ENCODE results near the gene FAM20C.
"Not testable (repeated sequence)": the region's sequence is repeated elsewhere in the genome, so short reads cannot be mapped to it uniquely, and the experiment has no call there.

Gene FAM20C

DNA sequence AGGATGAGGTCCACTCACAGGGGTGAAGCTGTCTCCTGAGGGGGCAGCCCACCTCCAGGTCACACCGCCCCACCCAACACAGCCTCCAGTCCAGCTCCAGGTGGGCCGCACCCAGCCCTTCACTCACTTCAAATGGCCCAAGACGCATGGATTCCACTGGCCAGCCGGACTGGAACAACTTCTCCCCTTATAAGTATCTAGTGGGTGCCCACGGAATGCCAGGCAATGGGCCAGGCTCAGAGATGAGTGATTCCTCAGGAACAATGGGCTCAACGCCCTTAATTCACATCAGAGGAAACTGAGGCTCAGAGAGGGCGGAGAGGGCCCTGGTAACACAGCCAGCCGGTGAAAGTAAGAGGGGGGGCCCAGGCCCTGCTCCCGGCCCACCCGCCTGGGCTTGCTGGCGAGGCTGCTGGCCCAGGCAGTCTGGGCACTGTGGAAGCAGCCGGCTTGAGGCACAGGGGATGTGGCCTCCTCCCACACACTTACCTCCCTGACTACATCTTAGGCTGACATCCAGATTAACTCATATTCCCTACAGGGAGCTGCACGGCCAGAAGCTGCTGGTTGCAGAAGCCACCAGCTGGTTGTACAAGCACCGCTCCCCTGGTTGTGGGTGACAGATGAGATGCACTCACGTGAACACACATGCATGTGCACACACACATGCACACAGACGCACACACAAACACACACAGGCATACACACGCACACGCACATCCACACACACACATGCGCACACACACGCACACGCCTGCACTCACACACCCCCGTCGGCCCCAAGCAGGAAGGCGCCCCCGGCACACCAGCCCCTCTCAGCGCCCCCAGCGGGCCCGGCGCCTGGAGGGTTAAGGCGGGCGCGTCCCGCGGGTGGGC lies 1.0 kb upstream of the FAM20C start:
- DNase-seq (ENCODE audit: low read depth in 2 of 2): peak; percentile 41 to 54

GRCh38 chr7:192701-193480 lies 520 bp downstream of the FAM20C start:
- no peak for DNase-seq (ENCODE audit: low read depth in 2 of 2)

DNA sequence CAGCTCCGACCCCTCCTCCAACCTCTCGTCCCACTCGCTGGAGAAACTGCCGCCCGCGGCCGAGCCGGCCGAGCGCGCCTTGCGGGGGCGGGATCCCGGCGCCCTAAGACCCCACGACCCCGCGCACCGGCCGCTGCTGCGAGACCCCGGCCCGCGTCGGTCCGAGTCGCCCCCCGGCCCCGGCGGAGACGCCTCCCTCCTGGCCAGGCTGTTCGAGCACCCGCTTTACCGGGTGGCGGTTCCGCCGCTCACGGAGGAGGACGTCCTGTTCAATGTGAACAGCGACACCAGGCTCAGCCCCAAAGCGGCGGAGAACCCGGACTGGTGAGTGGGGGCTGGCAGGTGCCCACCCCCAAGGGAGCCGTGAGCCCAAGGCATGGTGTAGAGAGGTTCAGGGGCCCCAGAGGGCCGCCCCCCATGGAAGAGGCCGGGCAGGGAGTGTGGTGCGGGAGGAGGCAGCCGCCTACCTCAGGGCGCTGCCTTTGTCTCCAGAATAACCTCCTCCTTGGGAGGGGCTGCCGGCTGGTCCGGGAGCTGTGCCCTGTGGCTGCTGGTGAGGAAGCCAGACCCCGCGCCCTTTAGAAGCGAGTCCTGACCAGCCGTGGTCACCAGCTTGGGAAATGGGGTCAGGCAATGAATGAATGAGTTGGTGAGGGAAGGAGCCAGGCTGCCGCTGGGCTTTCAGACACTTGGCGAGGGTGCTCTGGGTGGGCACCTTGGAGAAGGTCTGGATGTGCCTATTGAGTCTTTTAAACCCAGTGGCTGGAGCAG lies 1.3 kb downstream of the FAM20C start:
- DNase-seq (ENCODE audit: low read depth in 2 of 2): no peak

- DNase-seq (ENCODE audit: low read depth in 2 of 2): no peak
Measured at GRCh38 chr7:194252-195009, 2.1 kb downstream of the FAM20C start.

DNA sequence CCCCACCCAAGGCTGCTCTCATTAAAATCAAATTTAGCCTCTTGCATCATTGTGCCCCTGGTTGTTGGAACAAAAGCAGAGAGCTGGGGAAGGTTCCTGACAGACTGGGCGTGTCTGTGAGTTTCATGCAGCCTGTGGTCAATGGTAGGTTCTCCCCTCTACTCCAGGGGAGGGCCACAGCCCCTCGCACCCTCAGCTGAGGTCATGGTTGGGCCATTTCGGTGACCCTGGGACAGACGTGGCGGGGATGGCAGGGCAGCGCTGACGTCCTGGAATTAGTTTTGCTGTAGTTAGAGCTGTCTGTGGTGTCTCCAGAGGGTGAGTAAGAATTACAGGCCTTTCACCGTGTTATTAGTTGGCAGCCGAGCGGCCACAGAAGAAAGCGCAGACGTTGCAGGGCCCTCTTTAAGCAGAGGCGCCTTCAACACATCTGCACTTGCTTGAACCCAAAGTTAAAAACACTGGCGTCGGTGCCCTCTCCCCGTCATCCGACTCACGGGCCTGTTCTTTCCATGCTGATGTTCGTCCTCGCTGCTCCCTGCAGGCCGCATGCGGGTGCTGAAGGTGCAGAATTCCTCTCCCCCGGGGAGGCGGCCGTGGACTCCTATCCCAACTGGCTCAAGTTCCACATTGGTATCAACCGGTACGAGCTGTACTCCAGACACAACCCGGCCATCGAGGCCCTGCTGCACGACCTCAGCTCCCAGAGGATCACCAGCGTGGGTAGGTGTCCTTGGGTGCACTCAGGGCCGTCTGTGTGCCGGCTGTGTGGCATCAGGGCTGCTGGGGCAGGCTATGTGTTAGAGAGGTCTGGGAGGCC lies 2.8 kb downstream of the FAM20C start:
- DNase-seq (ENCODE audit: low read depth in 2 of 2): no peak

- DNase-seq (ENCODE audit: low read depth in 2 of 2): no peak
Measured at GRCh38 chr7:195830-196128, 3.4 kb downstream of the FAM20C start.

DNA sequence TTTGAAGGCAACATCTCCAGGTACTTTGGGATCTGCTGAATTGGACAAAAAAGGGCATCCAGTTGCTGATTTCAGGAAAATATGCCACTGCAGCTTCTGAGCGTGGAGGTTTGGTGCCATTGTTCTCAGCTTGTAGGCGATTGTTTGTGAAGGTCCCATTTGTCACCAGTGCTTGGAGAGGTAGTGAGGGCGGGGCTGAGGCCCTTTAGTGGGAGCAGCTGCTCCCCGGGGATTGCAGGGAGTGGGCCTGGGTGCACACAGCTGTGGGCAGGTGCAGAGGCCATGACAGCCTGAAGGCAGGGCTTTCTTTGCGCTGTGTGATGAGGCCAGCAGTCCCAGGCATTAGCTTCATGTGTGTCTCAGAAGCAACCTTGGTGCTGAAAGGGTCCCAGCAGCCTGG lies 3.9 kb downstream of the FAM20C start:
- DNase-seq (ENCODE audit: low read depth in 2 of 2): no peak

- no peak for DNase-seq (ENCODE audit: low read depth in 2 of 2)
Measured at GRCh38 chr7:196778-197321, 4.5 kb downstream of the FAM20C start.

- DNase-seq (ENCODE audit: low read depth in 2 of 2): no peak
Measured at GRCh38 chr7:197413-198335, 5.3 kb downstream of the FAM20C start.

DNA sequence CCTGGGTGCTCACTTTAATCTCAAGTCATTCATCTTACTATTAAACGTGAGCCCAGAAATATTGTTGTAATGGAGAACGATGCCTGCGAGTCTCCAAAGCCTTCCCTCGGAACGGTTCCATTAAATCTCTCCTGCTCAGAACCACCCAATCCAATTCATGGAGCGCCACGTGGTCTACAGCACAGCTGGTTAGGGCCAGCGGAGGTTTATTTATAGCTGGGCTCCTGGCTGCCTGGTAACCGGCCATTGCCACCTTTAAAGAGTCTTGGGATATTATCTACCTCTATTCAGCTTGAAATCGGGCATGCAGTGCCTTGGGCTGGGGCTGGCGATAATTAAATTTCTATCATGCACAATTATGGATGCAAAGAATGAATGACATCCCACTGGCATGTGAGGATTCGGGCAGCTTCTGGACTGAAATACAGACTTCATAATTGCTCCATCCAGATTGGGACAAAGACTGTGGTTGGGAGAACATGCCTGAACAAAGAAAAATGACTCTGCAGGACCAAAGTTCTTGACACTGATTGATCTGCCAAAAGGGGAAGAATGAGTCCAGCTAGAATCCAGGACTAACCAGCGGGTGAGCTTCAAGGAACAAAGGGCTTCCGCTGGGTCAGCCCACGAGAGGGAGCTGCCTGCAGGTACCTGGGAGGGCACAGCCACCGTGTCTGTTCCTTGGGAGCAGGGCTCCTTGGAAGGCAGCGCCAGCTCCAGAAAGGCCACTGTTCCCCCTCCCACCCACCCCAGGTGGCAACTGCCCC lies 7.3 kb downstream of the FAM20C start:
- no peak for DNase-seq (ENCODE audit: low read depth in 2 of 2)

DNA sequence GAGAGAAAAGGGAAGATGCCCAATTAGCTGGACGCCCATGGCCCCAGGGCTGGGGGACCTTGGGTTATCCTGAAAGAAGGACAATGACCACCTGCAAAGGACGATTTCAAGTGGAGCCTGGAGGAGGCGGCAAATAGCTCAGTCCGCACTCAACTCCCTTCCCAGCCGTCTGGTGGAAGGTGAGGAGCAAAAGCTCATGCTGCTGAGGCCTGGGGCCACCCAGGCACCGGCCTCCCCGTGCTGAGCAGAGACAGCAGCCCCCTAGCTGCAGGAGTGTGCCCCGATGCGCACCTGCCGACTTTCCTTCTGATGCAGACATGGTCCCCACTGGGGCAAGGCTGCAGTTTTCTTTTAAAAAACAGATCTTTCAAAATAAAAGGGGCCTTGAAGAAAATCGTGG lies 7.9 kb downstream of the FAM20C start:
- no peak for DNase-seq (ENCODE audit: low read depth in 2 of 2)

GRCh38 chr7:200704-201103 lies 8.3 kb downstream of the FAM20C start:
- no peak for DNase-seq (ENCODE audit: low read depth in 2 of 2)

DNA sequence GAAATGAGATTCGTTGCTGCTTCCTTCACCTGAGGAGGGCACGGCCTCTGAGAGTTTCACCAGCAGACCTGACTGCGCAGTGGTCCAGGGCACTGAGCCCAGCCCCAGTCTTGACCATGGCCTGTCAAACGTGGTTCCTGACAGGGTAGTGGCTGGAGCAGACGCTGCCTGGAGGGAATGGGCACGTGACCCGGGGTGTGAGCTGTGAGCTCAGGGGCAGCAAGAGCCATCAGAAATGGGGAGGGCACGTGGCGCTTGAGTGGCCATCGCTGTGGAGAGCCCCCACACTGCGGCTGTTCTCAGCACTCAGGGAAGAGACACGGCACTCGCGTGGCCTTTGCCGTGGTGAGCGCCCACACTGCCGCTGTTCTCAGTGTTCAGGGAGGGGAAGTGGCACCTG lies 12.0 kb downstream of the FAM20C start:
- DNase-seq (ENCODE audit: low read depth in 2 of 2): no peak

- DNase-seq (ENCODE audit: low read depth in 2 of 2): no peak
Measured at GRCh38 chr7:205115-206010, 13.0 kb downstream of the FAM20C start.

DNA sequence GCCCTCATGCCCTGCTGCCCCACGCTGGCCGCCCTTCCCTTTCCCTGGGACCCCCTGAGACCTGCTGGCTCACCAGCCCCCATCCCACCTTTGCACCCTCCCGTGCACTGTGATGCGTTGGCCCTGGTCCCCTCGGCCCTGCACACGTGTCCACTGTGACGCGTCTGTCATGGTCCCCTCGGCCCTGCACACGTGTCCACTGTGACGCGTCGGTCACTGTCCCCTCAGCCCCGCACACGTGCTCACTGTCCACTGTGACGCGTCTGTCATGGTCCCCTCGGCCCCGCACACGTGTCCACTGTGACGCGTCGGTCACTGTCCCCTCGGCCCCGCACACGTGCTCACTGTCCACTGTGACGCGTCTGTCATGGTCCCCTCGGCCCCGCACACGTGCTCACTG lies 14.0 kb downstream of the FAM20C start:
- not testable (repeated sequence) for DNase-seq (ENCODE audit: low read depth in 2 of 2)

DNA sequence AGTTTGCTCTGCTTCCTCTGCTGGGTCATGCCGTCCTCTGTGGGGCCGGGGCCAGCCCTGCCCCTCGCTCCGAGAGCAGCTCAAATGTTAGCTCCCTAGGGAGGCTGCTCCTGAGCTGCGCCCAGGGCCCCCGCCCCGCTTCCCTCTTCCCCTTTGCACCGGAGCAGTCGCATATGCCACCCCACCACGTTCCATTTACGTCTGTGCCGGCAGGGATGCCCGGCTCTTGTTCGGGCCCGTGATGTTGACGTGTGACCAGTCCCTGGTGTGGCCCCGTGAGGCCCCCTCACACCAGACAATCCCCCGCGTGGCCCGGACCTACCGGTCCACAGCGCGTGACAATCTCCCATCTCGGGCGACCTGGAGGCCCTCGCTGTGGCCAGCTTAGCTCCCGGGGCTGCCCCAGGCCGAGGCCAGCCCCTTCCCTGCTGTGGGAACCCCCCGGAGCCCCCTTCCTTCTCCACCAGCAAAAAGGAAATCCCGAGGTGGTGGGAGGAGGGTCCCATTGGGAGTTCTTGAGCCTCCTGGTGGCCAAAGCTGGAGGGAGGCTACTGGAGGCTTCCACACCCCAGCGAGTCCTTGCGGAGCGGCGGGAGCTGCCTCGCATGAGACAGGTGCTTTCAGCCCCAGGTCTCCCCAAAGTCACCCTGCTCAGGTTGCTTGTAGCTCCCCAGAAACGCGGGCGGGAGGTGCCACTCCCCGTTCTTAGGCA lies 15.2 kb downstream of the FAM20C start:
- DNase-seq (ENCODE audit: low read depth in 2 of 2): no peak

- DNase-seq (ENCODE audit: low read depth in 2 of 2): no peak
Measured at GRCh38 chr7:208130-208673, 15.8 kb downstream of the FAM20C start.
